DMS53 (cell line): ENCODE measurements around the gene RPS23.
A peak's percentile ranks its signal among the peaks of the same experiment; 100 is the strongest.

Source experiments
- DNase-seq: peaks from one replicate; lab custom pipeline; 2025; lab: John Stamatoyannopoulos, UW

Gene RPS23

DNA sequence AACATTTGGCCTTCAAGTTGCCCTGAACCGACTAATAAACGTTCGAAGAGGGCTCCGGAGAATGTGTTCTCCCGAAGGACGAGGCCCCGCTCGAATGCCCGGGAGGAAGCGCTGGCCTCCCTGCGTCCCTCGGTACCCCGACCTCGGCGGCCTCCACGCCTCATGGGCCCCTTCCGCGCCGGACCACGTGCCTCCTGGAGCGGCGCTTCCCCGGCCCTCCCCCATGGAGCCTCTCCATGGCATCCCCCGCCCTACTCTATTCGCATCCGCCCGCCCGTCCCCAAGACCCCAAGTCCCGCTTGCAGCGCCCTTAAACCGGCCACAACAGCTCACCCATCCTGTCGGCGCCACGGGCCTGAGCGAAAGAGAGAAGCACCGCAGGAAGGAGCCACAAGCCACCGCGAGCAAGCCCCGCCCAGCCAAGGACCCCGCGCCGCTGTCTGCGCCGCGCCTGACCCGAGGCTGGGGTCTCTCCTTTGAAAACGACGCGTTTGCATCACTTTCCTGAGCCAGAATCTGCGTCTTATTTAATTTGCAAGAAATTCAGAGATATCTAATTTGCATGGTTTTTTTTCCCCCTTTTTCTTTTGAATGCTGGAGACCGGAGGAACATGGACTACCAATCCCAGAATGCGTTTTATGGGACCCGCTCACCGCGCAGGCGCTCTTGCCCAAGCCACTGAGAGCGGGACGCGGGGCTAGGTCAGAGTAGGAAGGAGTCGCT, at the start of gene RPS23:
TSS of gene RPS23 (minus strand) at position 368 of the 724 bp plus-strand sequence. CDS start at position 337, 31 bp downstream.
- peak; percentile 97 for DNase-seq

DNA sequence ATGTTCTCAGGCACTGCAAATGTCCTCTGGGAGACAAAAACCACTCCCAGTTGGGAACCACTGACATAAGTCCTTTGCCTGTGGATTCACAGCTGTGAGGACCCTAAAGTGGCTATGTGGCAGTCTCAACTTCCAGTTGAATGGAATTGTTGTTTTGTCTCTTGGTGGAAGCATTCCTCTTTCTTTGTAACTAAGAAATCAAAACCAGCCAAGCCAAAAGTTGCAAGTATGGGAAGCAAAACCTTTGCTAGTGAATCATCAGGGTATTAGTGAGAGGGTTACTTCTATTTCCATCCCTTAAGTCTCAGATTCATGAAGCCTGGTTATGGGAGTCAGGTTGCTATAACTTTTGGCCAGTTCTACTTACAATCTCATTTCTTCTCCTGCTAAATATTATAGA, 49.8 kb upstream of the RPS23 start:
- no peak for DNase-seq

DNA sequence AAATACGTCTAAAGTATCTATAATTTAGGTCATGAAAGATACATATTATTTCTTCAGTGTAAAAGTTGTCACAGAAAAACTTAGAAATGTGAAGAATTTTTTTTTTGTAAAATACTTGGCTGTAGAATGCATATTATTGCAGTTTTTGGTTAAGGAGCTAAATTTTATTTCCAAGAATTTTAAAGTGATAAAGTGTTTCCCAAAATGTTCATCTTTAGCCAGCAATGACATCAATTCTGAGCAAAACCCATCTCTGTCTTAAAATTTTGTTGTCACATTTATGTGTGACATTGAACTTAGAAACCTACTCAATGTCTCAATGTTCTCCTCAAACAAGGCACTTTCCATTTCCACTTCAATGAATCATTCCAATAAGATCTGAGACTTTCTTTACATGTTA, 47.8 kb upstream of the RPS23 start:
- DNase-seq = no peak

DNA sequence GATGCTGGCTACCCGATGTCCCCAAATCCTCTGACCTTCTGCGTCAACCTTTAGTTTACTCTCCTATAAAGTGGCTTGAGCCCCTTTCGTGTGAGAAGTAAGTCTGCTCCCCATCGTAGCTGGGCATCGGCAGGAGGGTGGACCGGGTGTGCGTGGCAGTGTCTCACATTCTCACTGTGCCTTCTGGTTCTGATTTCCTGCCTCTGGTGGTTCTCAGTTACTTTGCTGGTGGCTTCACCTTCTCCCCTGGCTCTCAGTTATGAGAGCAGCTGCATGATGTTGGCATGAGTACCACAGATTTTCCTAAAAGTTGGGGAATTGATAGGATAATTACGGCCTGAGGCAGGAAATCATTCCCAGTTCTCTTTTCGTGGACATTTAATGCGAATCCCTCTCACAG, 47.0 kb upstream of the RPS23 start:
- no peak for DNase-seq

DNA sequence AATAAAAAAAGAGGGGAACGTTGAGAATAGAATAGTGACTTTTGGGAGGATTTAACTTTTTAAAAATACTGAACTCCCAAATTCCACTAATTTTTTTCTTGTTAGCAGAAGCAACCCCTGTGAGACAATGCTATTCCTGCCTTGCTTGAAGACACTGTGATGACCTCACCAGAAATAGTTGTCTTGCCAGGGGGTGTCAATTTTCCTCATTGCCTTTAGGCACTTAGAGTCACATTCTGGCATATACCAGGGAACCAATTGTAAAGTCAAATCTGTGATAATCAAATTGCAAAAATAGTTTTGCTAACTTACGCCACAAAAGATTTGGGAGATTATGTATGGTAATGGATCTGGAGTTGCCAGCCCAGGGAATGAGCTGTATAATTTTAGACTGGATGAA, 42.8 kb upstream of the RPS23 start:
- no peak for DNase-seq

DNA sequence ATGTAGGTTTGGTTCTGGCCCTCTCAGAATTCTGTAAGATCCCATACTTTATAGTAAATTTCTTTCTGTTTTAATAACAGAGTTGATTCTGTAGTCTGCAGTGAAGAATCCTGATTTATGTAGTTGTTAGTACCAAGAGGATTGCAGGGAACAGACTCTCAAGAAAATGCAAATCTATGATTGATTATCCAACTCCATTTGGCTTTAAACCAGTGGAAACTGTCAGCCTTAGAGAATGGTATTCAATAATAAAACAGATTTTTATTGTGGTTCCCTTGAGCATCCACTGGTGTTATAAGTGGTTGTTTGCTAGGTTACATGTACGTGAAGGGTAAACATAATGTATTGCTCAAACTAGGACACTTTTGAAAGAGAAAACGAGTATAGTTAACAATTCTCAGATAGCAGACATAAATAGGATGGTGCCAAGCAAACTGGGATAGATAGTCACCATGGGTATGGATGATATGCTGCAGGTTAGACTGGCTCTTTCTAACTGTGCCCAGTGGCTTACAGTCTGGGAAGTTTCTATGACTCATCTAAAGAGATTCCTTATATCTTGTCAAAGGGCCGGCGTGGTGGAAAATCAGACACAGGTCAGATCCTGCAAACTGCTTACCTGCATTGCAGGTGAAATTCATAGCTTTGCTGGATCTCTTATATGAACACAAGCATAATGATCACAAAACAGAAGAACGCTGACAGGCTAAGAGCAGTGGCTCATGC, 41.7 kb upstream of the RPS23 start:
- no peak for DNase-seq

DNA sequence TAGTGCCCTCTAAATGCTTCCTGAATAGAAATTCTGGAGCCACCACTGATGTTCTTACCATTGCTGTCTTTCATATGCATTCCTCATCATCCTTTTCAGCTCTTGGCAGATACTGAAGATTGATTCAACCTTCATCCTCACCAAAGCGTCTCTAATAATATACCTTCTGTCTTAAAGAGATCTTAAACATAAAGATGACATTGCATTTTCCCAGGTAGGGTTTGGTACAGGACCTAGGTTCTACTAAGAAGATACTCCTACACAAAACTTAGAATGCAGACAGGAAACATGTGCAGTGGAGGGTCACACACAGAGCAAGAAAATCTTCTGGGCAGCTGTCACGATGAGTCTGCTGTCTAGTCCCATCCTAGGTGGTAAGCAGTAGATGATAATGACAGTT, 41.0 kb upstream of the RPS23 start:
- DNase-seq = no peak

DNA sequence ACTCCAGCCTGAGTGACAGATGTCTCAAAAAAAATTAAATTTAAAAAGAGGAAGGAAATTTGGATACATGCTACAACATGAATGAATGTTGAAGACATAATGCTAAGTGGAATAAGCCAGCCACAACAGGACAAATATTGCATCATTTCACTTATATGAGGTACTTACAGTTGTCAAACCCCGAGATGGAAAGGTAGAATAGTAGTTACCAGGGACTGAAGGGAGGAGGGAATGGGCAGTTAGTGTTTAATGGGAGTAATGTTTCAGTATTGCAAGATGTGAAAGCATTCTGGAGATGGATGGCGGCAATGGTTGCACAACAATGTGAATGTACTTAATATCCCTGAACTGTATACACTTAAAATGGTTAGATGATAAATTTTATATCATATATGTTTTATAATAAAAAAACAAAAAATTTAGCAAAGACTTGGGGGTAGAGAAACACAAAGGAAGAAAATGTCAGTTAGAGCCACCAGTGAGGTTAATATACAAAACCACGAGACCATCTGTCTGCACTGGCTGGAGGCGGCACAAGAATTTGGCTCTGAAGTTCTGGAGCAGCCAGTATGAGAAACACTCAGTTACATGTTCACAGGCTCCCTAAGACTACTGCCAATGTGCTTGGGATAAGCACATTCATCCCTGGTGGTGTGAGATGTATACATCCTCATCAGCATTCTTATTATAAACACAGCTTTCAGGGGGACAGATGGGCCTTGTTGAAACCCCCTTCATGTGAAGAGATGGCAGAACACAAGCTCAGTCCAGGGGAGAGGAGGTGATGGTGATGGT, 37.0 kb upstream of the RPS23 start:
- DNase-seq = no peak

DNA sequence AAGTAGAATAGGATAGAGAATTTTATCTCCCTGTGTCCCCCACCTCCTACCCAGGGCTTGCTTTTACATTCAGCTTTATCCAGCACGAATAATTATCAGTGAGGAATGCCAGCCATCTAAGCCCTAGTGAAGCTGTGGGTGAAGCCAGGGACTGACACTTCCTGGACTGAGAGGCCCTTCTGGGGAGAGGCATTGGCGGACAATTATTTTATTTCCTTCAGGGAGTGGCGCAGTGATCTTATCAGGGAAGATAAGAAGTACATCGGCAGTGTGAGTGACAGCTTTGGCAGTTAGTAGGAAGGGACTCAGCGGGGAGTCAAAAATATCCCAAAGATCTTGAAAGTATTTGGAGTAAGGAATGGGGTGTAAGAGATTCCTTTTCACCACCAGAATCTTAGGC, 34.9 kb upstream of the RPS23 start:
- no peak for DNase-seq

DNA sequence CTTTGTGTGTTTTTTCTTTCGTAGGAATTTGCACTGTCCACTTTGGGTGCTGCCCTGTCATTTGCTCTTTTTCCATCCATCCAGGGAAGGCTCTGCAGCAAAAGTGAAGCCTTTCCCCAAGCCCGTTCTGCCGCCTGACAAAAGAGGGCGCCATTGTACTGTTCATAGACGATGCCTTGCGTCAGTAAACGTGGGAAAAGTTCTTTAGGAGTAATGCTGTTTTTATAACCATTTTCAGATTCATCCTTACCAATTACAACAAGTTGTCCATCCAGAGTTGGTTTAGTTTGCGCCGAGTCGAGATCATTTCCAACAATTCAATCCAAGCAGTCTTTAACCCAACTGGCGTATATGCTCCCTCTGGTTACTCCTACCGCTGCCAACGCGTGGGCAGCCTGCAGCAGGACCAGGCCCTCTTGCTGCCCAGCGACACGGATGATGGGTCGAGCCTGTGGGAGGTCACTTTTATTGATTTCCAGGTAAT, 34.3 kb upstream of the RPS23 start:
- peak; percentile 82 for DNase-seq

DNA sequence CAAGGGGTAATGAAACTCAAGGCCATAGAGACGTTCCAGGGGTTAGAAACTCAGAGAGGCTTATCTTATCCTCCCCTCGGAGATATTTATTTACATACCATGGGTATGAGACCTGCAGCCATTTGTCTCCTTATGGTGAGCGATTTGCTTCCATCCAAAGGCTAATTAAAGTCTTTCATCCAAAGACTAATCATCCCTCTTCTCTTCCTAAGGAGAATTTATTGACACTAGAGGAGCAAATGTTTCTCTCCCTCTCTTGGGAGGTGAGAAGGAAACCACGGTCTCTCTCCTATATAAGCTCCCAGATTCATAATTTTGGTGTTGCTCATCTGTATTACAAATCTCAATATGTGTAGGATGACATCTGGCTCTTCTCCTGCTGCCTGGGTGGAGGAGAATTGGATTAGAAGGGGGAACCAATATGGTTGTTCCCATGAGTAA, 31.0 kb upstream of the RPS23 start:
- DNase-seq = no peak

DNA sequence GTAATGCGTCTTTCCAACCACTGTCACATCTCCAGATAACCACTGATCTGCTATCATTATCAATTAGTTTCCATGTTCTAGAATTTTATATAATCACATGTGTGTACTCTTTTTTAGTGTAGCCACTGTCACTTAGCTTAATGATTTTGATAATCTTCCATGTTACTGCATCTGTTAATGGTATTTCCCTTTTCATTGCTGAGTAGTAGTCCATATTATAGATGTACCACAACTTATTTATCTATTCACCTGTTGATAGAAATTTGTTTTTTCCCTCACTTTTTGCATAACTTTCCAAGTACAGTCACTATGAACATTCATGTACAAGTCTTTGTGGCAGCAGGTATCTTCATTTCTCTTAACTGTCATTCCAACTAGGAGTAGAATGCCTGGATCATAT, 30.3 kb upstream of the RPS23 start:
- DNase-seq = no peak

DNA sequence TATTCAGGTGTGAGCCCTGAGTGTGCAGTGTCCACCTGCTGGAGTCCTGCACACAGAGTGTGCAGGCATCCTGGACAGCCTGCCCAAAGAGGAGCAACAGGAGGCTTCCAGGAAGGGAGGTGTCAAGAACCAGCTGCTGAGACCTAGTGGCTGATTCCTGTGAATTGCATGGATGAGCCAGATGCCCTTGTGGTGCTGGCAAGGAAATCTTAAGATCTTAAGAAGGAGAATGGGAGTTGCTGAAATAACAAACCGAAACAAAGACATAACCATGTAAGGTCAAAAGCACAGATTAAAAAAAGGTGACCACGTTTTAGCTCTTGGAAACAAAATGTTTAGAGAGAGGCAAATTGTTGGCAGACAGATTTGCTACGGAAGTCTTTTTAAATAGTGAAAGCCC, 29.3 kb upstream of the RPS23 start:
- DNase-seq = no peak

DNA sequence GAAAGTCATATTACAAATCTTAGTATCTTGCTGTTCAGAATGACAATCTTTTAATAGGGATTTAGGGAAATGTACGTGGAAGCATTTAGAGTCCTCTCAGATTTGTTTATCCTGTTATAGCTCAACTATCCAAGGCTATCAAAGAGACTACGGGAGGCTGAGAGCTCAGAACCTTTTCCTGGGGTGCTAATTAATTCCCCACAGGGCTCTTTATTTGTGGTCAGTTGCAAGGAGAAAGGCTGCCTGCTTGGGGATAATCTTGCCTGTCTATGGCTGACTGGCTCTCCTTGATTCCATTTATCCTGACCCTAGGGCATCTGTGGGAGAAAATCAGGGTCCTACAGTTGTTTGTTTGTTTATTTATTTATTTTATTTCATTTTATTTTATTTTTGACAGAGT, 28.0 kb upstream of the RPS23 start:
- DNase-seq = no peak

DNA sequence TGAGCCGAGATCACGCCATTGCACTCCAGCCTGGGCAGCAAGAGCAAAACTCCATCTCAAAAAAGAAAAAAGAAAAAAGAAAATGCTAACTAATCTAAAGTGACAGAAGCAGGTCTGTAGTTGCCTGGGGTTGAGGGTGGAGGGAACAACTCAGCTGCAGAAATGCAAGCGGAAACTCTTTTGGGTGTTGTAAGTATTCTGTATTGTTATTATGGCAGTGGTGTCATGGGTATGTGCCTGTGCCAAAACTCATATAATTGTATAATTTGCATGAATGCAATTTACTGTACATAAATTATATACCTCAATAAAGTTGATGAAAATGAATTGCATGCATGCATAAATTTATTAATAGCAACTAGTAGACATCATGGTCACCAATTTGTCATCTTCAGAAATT, 23.0 kb upstream of the RPS23 start:
- DNase-seq = no peak

DNA sequence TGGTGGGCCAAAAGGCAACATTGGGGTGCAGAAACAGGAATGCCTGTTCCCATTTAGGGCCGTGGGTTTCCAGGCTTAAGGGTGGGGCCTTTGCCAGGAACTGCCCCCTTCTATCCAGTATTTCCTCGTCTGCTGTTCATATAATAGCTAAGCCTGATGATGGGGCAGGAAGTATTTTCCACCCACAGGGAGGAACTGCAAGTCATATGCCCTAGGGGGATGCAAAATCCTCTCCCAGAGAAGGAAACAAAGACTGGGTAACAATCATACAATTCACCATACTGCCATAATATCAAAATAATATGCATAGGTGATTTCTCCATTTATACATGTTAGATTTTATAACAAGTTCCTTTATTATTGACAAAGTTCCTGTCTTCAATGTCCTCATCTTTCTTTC, 20.5 kb upstream of the RPS23 start:
- DNase-seq = no peak

DNA sequence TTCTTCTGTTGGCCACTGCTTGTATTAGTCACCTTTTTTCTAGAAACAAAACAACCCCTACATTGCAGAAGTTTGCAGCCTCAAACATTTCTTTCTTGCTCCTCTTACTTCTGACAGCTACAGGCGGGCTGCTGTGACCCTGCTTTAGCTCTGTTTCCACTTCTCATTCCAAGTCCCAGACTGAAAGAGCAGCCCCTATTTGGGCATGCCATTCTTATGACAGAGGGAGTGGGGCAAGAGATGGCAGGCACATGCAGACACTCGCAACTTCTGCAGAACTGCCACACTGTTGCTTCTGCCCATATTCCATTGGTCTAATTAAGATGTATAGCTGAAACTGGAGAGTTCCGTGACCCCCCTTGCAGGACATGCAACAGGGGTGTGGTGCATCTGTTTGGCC, 19.6 kb upstream of the RPS23 start:
- no peak for DNase-seq

DNA sequence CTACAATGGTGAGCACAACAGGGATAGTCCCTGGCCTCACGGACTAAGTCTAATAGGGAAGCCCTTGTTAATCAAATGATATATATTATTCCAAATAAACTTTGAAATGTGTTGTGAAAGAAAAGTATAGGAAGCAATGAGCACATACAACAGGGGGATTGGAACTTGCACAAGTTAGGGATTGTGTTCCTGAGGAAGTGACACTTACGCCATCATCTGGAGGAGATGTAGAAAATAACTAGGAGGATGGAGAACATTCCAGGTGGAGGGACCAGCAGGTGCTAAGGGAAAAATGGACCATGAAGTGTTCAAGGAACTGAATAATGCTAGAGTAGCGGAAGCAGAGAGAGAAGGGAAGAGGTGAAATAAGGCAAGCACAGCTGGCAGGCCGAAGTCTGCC, 18.8 kb upstream of the RPS23 start:
- no peak for DNase-seq

DNA sequence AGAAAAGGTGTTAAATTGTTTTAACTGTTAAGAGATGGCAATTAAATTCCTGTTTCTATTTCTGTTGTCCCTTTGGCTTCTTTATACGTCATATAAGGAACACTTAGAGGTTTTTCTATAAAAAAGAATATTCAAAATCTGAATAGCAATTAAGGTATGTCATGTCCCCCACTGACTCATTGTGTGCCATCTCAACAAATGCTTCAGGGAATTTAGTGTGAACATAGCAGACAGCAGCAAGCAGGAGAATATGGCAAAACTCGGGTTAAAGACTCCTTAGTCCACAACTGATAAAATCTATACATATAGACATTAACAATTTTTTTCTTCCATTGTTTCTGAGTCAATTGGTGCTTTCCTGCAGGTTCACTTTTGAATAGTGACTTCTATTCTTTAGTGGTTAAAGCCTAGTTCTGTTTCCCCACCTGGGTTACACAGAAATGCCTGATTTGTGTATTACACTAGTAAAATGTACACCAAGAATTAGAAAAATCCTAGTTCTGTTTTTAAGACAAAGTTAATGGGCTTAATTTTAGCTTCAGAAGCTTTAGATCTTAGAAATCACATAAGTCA, 17.9 kb upstream of the RPS23 start:
- DNase-seq = no peak

DNA sequence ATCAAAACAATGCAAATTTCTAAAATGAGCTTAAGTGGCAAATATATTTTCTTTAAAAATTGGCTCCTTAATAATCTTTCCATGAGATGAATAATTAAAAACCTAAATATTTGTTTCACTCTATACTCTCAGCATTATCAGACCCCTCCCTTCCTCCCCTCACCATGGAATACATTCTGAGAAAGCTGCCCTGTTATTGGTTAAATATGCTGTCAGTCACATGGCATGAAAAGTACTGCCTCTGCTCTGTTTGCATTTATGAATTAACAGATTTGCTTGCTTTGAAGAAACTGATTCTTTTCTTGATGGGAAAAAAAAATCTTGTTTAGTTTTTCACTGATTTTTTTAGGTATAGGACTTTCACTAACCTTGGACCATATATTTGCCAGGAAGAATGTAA, 17.0 kb upstream of the RPS23 start:
- peak; percentile 14 for DNase-seq

DNA sequence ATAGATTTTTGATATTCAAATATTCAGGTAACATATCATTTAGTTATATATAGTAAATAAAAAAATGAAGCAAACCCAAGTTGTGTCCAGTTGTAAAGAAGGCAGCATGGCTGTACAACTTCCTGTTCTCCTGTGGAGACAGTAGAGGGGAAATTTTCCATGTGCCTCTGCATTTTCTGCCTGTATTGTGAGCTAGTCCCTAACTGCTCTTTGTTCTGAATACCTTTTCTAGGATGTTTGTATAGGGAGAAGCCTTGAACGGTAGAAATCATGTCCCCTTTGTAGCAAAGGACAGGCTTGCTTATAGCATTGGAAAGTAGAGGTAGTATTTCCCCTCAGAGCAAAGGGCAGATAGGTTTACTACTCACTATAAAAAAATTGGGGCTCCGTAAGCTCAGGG, 13.3 kb upstream of the RPS23 start:
- DNase-seq = no peak

DNA sequence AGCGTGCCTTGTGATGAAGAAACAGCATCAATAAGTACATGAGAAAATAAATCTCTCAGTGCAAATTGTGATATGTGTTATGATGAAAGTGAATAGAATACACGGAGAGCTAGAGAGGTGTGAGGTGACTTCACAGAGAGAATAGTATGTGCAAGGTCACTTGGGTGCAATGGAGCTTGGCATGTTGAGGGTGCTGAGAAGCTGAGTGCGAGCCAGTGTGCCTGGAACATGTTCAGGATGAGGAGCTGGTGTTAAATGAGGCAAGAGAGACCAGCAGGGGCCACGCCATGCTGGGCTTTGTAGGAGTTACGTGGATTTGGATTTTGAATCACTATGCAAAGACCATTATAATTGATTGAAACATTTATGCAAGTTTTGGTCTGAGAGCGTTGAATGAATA, 12.8 kb upstream of the RPS23 start:
- no peak for DNase-seq
